ENCODE data around the gene S100A1.
A peak's percentile ranks its signal among the peaks of the same experiment; 100 is the strongest.
"Not testable (repeated sequence)": the region's sequence is repeated elsewhere in the genome, so short reads cannot be mapped to it uniquely, and the experiment has no call there.

The S100A1 gene

GRCh38 chr1:153631047-153632022 lies 3.1 kb downstream of the S100A1 start:
- DNase-seq (ENCODE audit: low spot score), result no peak

- DNase-seq (ENCODE audit: low spot score), result no peak
These were observed 5.0 kb downstream of the S100A1 start for GRCh38 chr1:153633161-153633753.

DNA sequence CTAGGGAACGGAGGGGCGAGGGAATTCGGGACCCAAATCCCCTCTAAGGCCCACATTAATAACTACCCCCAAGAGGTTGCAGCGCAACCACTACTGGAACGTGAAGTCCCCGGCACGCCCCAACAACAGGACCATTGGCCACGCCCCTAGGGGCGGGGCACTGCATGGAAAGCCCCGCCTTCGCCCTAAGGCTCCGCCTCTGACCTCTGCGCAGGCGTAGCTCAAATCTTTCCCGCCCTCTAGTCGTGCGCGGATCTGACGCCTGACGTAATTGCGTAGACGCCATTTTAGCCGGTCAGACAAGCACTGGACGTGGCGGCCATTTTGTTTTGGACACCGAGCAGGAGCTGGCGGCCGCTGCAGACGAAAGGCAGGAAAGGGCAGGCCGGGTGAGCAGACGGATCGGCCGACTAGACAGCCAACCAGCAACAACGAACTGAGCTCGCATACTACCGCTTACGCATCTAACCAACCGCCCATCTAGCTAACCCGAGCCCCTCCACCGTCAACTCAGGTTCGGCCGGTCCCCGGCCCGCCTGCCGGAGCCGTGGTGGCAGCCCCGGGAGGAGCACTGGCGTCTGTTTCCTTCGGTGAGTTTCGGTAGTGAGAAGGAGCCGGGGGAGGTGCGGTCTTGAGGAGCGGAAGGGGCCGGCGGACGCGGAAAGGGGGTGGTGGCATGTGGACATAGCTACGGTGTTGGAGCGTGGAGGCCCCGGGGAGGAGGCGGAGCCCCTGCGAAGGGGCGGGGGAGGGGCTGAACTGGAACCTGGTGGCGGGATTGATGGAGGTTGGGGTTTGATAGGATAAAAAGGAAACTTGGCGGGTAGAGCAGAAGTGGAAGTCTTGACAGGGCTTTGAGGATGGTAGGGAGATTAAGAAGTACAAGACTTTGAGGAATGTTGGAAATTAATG lies 5.8 kb downstream of the S100A1 start, which contains the start of gene CHTOP:
Gene CHTOP (plus strand): TSS at position 313 of the 912 bp plus-strand sequence. CDS start 2,523 bp downstream, outside the sequence.
- peak; percentile 99 for DNase-seq (ENCODE audit: low spot score)

GRCh38 chr1:153635872-153636271 lies 7.6 kb downstream of the S100A1 start:
- DNase-seq (ENCODE audit: low spot score), result no peak

GRCh38 chr1:153636312-153636711 lies 8.1 kb downstream of the S100A1 start:
- no peak for DNase-seq (ENCODE audit: low spot score)

GRCh38 chr1:153638261-153638660 lies 10.0 kb downstream of the S100A1 start:
- DNase-seq (ENCODE audit: low spot score), result no peak

- DNase-seq (ENCODE audit: low spot score), result no peak
These were observed 11.0 kb downstream of the S100A1 start for GRCh38 chr1:153639280-153639679.

GRCh38 chr1:153640213-153640612 lies 12.0 kb downstream of the S100A1 start:
- DNase-seq (ENCODE audit: low spot score), result not testable (repeated sequence)

GRCh38 chr1:153640861-153641260 lies 12.6 kb downstream of the S100A1 start:
- no peak for DNase-seq (ENCODE audit: low spot score)

GRCh38 chr1:153642161-153642560 lies 13.9 kb downstream of the S100A1 start:
- no peak for DNase-seq (ENCODE audit: low spot score)

DNA sequence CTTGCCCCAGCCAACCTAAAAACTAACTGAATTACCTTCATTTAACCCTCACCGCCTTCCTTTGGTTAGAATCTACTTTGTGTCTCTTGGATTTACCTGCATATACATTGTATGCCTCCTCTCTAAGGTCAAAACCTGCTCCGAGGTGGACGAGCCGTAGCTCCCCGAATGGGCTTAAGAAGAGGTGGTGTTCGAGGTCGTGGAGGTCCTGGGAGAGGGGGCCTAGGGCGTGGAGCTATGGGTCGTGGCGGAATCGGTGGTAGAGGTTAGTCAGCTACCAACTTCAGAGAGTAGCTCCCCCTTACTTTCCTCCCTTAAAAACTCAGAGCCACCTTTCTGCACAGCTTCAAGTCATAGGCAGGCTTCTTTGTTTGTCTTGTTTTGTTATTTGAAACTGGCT lies 14.9 kb downstream of the S100A1 start:
- no peak for DNase-seq (ENCODE audit: low spot score)

DNA sequence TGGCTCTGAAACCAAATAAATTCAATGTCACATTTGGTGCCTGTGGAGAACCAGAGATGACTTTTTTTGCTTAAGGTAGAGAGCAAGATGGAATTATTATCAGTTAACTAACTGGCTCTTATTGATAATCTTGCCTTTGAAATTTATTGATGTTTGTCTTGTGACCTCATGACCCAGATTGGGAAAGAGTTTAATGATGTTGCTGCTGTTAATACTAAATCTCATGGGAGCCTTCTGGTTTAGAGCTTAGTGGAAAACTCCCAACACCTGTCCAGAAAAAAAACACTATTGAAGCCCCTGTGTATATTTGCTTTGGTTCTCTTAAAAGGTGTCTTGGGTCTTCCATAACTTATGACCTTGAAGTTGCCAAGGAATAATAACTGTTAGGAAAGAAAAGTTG lies 15.6 kb downstream of the S100A1 start:
- no peak for DNase-seq (ENCODE audit: low spot score)

DNA sequence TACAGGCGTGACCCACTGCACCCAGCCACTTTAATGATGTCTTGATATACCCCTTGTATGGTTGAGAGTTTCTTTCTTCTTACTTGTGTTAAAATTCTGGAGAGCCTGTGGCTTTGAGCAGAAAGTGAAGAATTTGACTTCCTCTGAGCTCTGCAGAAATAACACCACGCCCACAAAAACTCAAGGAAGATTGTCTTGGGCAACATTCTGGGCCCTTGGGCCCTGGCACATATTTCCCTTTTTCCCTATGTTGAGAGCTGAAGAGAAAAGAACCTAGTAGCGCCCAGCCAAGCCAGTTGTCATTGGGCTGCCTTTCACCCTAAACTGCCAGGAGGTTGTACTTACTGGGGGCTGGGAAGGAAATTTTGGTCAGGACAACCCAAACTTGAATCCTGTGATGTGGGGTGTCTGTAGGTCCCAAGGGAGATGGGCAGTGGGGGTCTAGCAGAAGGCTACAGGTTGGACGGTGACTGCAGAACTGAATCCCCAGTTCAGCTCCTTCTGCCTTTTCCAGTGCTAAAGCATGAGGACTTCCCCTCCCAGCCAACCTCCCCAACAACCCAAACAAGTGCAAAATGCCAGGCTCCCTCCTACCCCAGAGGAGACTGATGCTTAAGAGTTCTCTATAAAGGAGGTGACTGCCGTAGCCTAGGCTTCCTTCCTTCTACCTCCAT lies 18.6 kb downstream of the S100A1 start:
- DNase-seq (ENCODE audit: low spot score), result peak; percentile 56

GRCh38 chr1:153647346-153647714 lies 19.1 kb downstream of the S100A1 start:
- DNase-seq (ENCODE audit: low spot score), result no peak

GRCh38 chr1:153648000-153648643 lies 19.9 kb downstream of the S100A1 start:
- DNase-seq (ENCODE audit: low spot score), result no peak

- DNase-seq (ENCODE audit: low spot score), result no peak
These were observed 21.1 kb downstream of the S100A1 start for GRCh38 chr1:153649137-153649862.

- DNase-seq (ENCODE audit: low spot score), result peak; percentile 90
These were observed 21.6 kb downstream of the S100A1 start for GRCh38 chr1:153649863-153650235.

DNA sequence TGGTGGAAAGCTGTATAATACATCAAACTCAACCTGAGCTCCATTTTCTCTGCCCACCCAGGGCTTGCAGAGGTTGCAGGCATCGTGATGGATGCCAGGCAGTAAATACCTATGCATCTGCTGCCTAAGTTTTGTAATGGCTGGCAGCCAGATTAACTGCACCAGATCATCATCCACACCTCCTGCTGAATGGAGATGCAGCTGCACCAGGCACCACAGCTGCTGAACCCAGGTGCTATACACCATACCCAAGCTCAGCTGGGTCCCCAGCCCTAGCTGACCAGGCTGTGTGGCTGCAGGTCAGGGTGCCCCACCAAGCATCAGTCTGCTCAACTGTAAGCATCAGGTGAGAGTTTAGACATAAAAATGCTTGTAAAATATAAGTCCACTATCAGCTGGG lies 23.5 kb downstream of the S100A1 start:
- no peak for DNase-seq (ENCODE audit: low spot score)

DNA sequence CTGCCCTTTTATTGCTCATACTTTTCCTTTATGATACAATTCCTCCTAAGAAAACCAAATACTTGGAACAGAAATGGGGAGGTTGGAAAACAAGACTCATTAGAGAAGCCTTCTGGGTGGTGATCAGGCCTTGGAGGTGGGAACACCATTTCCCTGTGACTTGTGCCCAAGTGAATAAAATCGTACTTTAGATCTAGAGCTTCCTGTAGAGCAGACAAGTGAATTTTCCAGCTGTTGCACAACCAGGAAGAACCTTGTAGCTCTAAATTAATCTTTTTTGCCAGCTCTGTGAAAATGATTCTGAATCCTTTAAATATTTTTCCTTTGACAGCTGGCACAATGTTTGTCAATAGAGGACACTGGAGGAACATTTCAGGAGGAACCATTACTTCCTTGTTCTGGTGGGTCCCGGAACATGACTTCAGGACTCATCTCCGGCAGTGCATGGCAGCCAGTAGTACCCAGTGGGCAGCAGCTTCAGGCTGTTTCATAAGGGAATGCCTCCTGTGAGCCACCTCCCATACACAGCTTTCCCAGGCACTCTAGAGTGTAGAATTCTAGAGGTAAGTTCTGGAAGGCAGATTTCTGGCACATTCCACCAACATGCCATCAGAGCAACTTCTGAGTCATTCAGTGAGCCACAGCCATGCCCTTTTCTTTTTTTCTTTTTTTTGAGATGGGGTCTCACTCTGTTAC lies 24.7 kb downstream of the S100A1 start:
- no peak for DNase-seq (ENCODE audit: low spot score)

DNA sequence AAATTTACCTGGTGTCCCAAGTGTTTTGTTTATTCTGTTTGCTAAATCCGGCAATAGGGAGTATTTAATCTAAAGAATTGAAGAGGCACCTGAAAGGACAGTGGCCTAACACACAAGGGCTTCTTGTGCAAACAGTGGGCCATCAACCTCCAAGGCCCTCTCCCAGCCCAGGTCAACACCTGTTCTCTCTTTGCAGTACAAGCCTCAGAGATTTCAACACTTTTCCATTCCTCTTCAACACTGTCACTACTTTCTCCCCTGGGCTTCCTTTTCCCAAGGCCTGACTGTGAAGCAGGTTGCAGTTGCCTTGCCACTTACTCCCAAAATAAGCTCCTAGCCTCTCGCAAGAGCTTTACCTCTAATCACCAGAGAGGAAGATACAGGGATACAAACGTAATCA lies 27.1 kb downstream of the S100A1 start:
- DNase-seq (ENCODE audit: low spot score), result no peak

All from pons (tissue), 1 donor.